ENCODE results near the gene KCTD18. TPM values are rescaled to one million over a fixed set of nuclear protein-coding genes. Genes with fewer than 3 reads are reported as not detected.

Gene KCTD18
- total RNA-seq, 1 donor from 2014 or later, result 13.0 TPM

DNA sequence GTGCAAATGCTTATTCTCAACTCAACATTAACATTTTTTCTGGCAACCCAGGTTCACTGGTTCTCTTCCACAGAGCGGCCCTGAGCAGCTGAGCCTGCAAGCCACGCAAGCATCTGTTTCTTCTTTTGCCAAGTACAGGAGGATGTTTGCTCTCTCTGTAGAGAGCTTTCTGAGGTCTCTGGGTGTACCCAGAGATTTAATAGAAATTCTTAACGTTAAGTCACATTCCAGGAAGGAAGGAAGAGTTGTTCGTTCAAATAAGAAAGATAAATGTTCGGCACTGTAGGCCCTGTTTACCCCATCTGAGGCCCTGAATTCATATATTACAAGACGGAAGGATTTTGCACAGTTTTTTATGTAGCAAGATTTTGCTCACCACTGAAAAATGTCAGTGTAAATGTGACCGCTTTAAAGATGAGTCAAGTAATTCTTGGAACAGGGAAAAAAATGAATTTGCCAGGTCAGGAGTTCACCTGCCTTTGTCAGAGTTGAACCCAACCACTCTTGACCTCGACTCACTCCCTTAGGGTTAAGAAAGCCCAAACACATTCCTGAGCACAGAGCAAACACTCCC, 30.1 kb downstream of the KCTD18 start:
- H3K27ac ChIP-seq, result no peak overlapping the region
- H3K9me3 ChIP-seq, result no peaks in the 10 kb centered on the region
- TF ChIP-seq, protein P1, sequence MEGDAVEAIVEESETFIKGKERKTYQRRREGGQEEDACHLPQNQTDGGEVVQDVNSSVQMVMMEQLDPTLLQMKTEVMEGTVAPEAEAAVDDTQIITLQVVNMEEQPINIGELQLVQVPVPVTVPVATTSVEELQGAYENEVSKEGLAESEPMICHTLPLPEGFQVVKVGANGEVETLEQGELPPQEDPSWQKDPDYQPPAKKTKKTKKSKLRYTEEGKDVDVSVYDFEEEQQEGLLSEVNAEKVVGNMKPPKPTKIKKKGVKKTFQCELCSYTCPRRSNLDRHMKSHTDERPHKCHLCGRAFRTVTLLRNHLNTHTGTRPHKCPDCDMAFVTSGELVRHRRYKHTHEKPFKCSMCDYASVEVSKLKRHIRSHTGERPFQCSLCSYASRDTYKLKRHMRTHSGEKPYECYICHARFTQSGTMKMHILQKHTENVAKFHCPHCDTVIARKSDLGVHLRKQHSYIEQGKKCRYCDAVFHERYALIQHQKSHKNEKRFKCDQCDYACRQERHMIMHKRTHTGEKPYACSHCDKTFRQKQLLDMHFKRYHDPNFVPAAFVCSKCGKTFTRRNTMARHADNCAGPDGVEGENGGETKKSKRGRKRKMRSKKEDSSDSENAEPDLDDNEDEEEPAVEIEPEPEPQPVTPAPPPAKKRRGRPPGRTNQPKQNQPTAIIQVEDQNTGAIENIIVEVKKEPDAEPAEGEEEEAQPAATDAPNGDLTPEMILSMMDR (IDR thresholded peaks at IDR 0.05), result no peak
- intact Hi-C loops (cut with DNase I), result loop anchor here (5.0 kb wide), 1 partner anchor 497 kb away; no protein-coding TSS in a partner anchor
- no peak overlapping the region for H3K4me3 ChIP-seq
- no peaks in the 10 kb centered on the region for H3K4me1 ChIP-seq
- ATAC-seq, result peak; percentile 51
- DNase-seq, result no peak
- H3K27me3 ChIP-seq, result no peaks in the 10 kb centered on the region
- peaks cover 20% of the 10 kb centered on the region for H3K36me3 ChIP-seq

DNA sequence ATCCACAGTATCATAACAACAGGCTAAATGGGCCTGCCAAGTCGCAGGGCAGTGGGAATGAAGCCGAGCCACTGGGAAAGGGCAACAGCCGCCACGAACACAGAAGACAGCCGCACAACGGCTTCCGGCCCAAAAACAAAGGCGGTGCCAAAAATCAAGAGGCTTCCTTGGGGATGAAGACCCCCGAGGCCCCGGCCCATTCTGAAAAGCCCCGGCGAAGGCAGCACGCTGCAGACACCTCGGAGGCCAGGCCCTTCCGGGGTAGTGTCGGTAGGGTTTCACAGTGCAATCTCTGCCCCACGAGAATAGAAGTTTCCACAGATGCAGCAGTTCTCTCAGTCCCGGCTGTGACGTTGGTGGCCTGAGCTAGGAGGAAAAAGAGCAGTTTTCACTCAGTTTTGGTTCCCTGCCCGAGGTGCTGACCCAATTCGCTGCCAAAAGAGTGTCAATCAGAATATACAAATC, 32.2 kb downstream of the KCTD18 start:
- DNase-seq, result no peak
- Histone ChIP-seq H3K9me3 (no peaks in the 10 kb centered on the region), H3K27me3 (no peaks in the 10 kb centered on the region), H3K27ac (no peak overlapping the region), H3K36me3 (peaks cover 34% of the 10 kb centered on the region), H3K4me1 (no peaks in the 10 kb centered on the region), H3K4me3 (no peak overlapping the region)
- TF ChIP-seq, protein P1 (IDR thresholded peaks at IDR 0.05), result no peak
- ATAC-seq, result no peak
- intact Hi-C loops (cut with DNase I), result loop anchor here (5.0 kb wide), 1 partner anchor 495 kb away; no protein-coding TSS in a partner anchor

DNA sequence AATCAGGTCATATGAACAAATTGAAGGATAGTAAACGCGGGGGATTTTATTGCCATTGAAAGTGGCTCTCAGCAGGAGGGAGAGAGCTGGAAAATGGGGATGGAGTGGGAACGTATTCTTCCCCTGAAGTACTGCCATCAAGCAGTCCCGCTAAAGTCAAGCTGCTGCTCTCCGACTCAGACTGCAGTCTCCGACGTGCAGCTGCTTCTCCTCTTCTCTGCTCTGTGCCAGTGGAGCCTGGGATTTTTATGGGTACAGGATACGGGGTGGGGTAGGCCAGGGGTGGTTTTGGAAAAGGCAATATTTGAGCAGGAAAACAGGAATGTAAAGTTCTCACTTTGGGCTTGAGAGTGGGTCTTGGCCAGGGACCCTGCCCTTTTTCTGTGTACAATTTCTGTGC, 33.0 kb downstream of the KCTD18 start:
- Histone ChIP-seq H3K9me3 (no peaks in the 10 kb centered on the region), H3K27me3 (no peaks in the 10 kb centered on the region), H3K36me3 (peaks cover 43% of the 10 kb centered on the region), H3K4me3 (no peak overlapping the region), H3K27ac (no peak overlapping the region), H3K4me1 (no peaks in the 10 kb centered on the region)
- intact Hi-C loops (cut with DNase I), result loop anchor here (5.0 kb wide), 1 partner anchor 495 kb away; no protein-coding TSS in a partner anchor
- TF ChIP-seq, protein P1 (IDR thresholded peaks at IDR 0.05), result no peak
- DNase-seq (no peak), ATAC-seq (no peak)

DNA sequence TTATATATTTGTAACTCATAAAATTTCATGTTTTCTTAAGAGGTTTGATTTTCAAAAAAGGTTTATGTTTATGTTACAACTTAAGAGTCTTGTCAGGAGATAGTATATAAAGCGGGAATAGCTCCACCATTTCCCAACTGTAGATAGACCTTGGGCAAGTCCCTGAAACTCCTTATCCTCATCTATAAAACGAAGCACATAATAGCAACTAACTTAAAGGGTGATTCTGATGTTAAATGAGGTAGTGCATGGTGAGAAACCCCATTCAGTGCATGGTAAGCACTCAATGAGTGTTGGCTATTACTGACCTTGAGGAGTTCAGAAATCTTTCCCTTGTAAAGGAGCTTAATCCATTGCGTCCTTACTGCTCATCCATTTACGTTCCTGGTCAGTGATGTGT, 34.1 kb downstream of the KCTD18 start:
- ATAC-seq, result no peak
- no peak overlapping the region for H3K4me3 ChIP-seq
- DNase-seq, result no peak
- intact Hi-C loops (cut with DNase I), result loop anchor here (5.0 kb wide), 1 partner anchor 493 kb away; no protein-coding TSS in a partner anchor
- H3K36me3 ChIP-seq, result peaks cover 47% of the 10 kb centered on the region
- no peaks in the 10 kb centered on the region for H3K9me3 ChIP-seq
- H3K27me3 ChIP-seq, result no peaks in the 10 kb centered on the region
- H3K4me1 ChIP-seq, result no peaks in the 10 kb centered on the region
- TF ChIP-seq, protein P1 (IDR thresholded peaks at IDR 0.05), result no peak
- H3K27ac ChIP-seq, result no peak overlapping the region

DNA sequence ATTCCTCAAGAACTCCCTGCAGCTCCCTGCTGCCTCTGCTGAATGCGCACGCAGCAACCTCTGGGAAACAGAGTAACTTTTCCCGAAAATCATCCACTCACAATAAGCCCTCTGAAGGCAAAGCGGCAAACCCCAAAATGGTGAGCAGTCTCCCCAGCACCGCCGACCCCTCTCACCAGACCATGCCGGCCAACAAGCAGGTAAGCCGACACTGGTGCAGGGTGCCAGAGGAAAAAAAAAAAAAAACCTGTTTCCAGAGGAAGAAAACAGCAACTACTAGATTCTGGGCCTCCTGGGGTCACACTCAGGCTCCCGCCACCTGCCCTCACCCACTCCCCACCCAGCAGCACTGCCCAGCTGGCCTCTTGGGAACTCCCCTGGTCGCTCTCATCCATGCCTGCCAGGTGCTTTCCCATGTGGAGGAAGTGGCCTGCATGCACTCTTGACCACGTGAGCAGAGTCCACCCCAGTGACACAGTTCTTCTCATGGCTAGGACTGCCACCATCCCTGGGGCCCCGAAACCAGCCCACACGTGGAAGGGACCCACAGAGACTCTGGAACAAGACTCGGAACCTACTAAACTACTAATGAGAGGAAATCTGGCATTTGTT, 36.9 kb downstream of the KCTD18 start:
- Histone ChIP-seq H3K4me3 (no peak overlapping the region), H3K4me1 (no peaks in the 10 kb centered on the region), H3K27me3 (no peaks in the 10 kb centered on the region), H3K9me3 (no peaks in the 10 kb centered on the region), H3K36me3 (peaks cover 73% of the 10 kb centered on the region), H3K27ac (no peak overlapping the region)
- TF ChIP-seq, protein P1 (IDR thresholded peaks at IDR 0.05), result no peak
- intact Hi-C loops (cut with DNase I), result no loop called here
- DNase-seq, result no peak
- ATAC-seq, result no peak
